T-helper 1 cell (primary cell): ENCODE results near the gene SLAMF1.
A peak's percentile ranks its signal among the peaks of the same experiment; 100 is the strongest.

Source experiments
- DNase-seq, 5 donors: peaks; one replicate each; pipeline ENCODE4 v3.0.0-alpha.2; 2012 to 2020

SLAMF1 gene

GRCh38 chr1:160558660-160559380, 88.0 kb downstream of the SLAMF1 start:
- DNase-seq, result peak in 1 of 5 donors; percentile 44
